ENCODE measurements around the gene RPUSD1.

Gene RPUSD1

GRCh38 chr16:802461-802860 lies 14.3 kb upstream of the RPUSD1 start:
- no peak for DNase-seq
- in situ Hi-C loops (cut with HindIII; ENCODE audit: low pct_ligation_motif_present, low pct_unique_long_range_greater_than_20kb, low sequenced_read_pairs): no loop called here

- DNase-seq: no peak
- in situ Hi-C loops (cut with HindIII; ENCODE audit: low pct_ligation_motif_present, low pct_unique_long_range_greater_than_20kb, low sequenced_read_pairs): no loop called here
Observed at GRCh38 chr16:801584-802363, 13.6 kb upstream of the RPUSD1 start.

GRCh38 chr16:800834-801511 lies 12.8 kb upstream of the RPUSD1 start:
- in situ Hi-C loops (cut with HindIII; ENCODE audit: low pct_ligation_motif_present, low pct_unique_long_range_greater_than_20kb, low sequenced_read_pairs): no loop called here
- DNase-seq: no peak

GRCh38 chr16:799948-800833 lies 12.0 kb upstream of the RPUSD1 start, which contains the start of gene GNG13:
Gene GNG13 (minus strand): TSS chr16:800734. CDS start chr16:799077, 1,657 bp downstream.
- in situ Hi-C loops (cut with HindIII; ENCODE audit: low pct_ligation_motif_present, low pct_unique_long_range_greater_than_20kb, low sequenced_read_pairs): no loop called here
- no peak for DNase-seq

- no peak for DNase-seq
Observed at GRCh38 chr16:799111-799947, 11.1 kb upstream of the RPUSD1 start.

GRCh38 chr16:798666-799065 lies 10.5 kb upstream of the RPUSD1 start:
- in situ Hi-C loops (cut with HindIII; ENCODE audit: low pct_ligation_motif_present, low pct_unique_long_range_greater_than_20kb, low sequenced_read_pairs): no loop called here
- no peak for DNase-seq

More at GRCh38 chr16:799111-799947, 11.1 kb upstream of the RPUSD1 start:
- in situ Hi-C loops (cut with HindIII; ENCODE audit: low pct_ligation_motif_present, low pct_unique_long_range_greater_than_20kb, low sequenced_read_pairs): no loop called here

GRCh38 chr16:797686-798085 lies 9.5 kb upstream of the RPUSD1 start:
- DNase-seq: no peak
- in situ Hi-C loops (cut with HindIII; ENCODE audit: low pct_ligation_motif_present, low pct_unique_long_range_greater_than_20kb, low sequenced_read_pairs): no loop called here

GRCh38 chr16:797120-797420 lies 8.9 kb upstream of the RPUSD1 start:
- in situ Hi-C loops (cut with HindIII; ENCODE audit: low pct_ligation_motif_present, low pct_unique_long_range_greater_than_20kb, low sequenced_read_pairs): no loop called here

GRCh38 chr16:796296-797119 lies 8.3 kb upstream of the RPUSD1 start:
- in situ Hi-C loops (cut with HindIII; ENCODE audit: low pct_ligation_motif_present, low pct_unique_long_range_greater_than_20kb, low sequenced_read_pairs): no loop called here

More at GRCh38 chr16:797120-797420, 8.9 kb upstream of the RPUSD1 start:
- DNase-seq: no peak

GRCh38 chr16:795580-796229 lies 7.5 kb upstream of the RPUSD1 start:
- in situ Hi-C loops (cut with HindIII; ENCODE audit: low pct_ligation_motif_present, low pct_unique_long_range_greater_than_20kb, low sequenced_read_pairs): no loop called here
- DNase-seq: no peak

More at GRCh38 chr16:796296-797119, 8.3 kb upstream of the RPUSD1 start:
- DNase-seq: no peak

GRCh38 chr16:794853-795466 lies 6.8 kb upstream of the RPUSD1 start:
- no peak for DNase-seq
- in situ Hi-C loops (cut with HindIII; ENCODE audit: low pct_ligation_motif_present, low pct_unique_long_range_greater_than_20kb, low sequenced_read_pairs): no loop called here

- no peak for DNase-seq
- in situ Hi-C loops (cut with HindIII; ENCODE audit: low pct_ligation_motif_present, low pct_unique_long_range_greater_than_20kb, low sequenced_read_pairs): no loop called here
Observed at GRCh38 chr16:794091-794822, 6.1 kb upstream of the RPUSD1 start.

GRCh38 chr16:793414-793813 lies 5.2 kb upstream of the RPUSD1 start:
- DNase-seq: no peak
- in situ Hi-C loops (cut with HindIII; ENCODE audit: low pct_ligation_motif_present, low pct_unique_long_range_greater_than_20kb, low sequenced_read_pairs): no loop called here

GRCh38 chr16:792221-792995 lies 4.2 kb upstream of the RPUSD1 start:
- no peak for DNase-seq
- in situ Hi-C loops (cut with HindIII; ENCODE audit: low pct_ligation_motif_present, low pct_unique_long_range_greater_than_20kb, low sequenced_read_pairs): no loop called here

- in situ Hi-C loops (cut with HindIII; ENCODE audit: low pct_ligation_motif_present, low pct_unique_long_range_greater_than_20kb, low sequenced_read_pairs): no loop called here
Observed at GRCh38 chr16:791131-791530, 3.0 kb upstream of the RPUSD1 start.

More at GRCh38 chr16:791131-791530, 3.0 kb upstream of the RPUSD1 start:
- no peak for DNase-seq

All from ACHN (cell line).